KOPT-K1 (cell line): ENCODE data around the gene SOCS3.

Experiments used
- H3K27ac ChIP-seq: fragments of 200-600 bp; sonication (generic); 2 replicates; pipeline ENCODE4 v1.5.1; 2016; ENCODE audit warnings: antibody characterized with exemption, mild to moderate bottlenecking, low read depth, low read length; ENCODE audit not compliant: poor library complexity, severe bottlenecking
- H3K36me3 ChIP-seq: fragments of 200-600 bp; sonication (generic); 2 replicates; pipeline ENCODE4 v1.5.1; 2017; ENCODE audit warnings: antibody characterized with exemption, mild to moderate bottlenecking, low read length, moderate library complexity; ENCODE audit not compliant: insufficient read depth
- H3K9me3 ChIP-seq: fragments of 200-600 bp; sonication (generic); 2 replicates; pipeline ENCODE4 v1.5.1; 2017; ENCODE audit warnings: antibody characterized with exemption, low read length, mild to moderate bottlenecking; ENCODE audit not compliant: insufficient read depth, poor library complexity, severe bottlenecking

Gene SOCS3

DNA sequence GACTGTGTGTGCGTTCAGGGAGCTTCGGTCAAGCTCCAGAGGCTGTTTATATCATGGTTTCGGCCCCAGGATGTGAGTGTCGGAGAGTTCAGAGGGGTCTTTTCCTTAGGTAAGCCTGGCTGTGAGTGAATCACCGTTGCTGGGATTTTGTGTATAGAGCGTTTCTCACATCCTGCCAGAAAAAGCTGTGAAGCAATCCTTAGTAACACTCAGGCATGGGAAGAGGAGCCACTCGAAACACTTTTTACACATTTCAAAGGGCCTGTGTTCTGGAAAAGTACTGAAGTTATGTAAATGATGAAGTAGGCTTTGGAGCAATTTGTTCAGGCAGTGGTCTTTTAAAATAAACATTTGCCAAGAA, 19.2 kb upstream of the SOCS3 start:
- Histone ChIP-seq H3K27ac (peak overlapping the region; percentile 74), H3K36me3 (peaks cover 27% of the 10 kb centered on the region), H3K9me3 (no peaks in the 10 kb centered on the region)

DNA sequence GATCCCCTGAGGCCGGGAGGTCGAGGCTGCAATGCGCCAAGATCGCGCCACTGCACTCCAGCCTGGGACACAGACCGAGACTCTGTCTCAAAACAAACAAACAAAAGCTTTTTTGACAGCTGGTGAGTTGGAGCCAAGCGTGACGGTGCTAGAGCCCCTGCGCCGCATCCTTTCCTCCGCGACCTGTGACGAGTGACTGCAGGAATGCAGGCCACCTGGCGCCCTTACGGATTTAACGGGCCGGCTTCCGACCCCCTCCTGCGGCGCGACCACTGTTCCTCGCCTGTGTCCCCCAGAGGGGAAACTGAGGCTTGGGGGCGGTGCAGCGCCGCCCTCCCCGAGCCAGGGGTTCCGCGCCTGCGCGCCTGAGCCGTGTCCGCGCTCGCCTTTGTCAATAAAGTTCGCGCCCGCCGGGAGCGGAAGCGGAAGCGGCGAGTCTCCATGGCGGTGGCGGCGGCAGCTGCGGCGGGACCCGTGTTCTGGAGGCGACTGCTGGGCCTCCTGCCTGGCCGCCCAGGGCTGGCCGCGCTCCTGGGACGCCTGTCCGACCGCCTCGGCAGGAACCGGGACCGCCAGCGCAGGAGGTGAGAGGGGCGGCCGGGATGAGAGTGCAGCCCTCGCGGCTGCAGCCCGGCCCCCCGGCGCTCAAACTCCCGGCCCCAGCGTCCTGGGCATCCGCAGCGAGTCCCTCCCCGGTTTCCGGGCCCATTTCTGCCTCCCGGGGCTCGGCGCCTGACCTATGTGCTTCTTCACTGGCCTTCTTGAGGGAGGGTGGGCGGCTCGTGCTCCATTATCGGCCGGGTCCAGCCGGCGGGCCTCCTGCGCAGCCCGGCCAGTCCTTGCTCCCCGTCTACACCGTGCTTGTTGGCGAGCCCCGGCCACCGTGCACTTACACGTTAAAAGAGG, 18.6 kb upstream of the SOCS3 start, which contains the start of gene PGS1:
Gene PGS1, plus strand, starts transcription at position 425 of the 906 bp plus-strand sequence. Its CDS starts 17 bp downstream, at position 442.
- Histone ChIP-seq H3K36me3 (peaks cover 27% of the 10 kb centered on the region), H3K9me3 (no peaks in the 10 kb centered on the region), H3K27ac (peak within 1 kb of the TSS; percentile 74)

DNA sequence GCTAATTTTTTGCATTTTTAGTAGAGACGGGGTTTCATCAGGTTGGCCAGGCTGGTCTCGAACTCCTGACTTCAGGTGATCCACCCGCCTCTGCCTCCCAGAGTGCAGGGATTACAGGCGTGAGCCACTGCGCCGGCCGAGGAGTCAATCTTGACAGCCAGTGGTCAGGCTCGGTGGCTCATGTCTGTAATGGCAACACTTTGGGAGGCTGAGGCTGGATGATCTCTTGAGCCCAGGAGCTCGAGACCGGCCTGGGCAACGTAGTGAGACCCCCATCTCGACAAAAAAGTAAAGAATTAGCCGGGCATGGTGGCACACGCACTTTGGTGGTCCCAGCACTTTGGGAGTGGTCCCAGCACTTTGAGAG, 18.0 kb upstream of the SOCS3 start:
- Histone ChIP-seq H3K36me3 (peaks cover 22% of the 10 kb centered on the region), H3K27ac (peak overlapping the region; percentile 74)

DNA sequence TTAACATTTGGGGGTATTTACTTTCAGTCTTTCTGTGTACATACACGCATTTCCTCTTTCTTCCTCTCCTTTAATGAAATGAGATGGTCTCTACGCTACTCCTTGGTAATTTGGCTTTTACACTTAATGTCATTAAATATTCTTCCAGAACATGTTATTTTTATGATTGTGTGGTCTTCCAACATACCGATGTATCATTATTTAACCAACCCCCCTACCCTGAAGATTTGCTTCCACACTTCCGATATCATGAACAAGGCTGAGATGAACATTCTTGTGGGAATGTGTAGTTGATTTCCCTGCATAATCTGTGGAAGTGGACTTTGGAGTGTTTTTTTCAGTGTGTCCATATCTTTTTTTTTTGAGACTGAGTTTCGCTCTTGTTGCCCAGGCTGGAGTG, 16.3 kb upstream of the SOCS3 start:
- Histone ChIP-seq H3K27ac (no peak overlapping the region), H3K36me3 (peaks cover 8% of the 10 kb centered on the region), H3K9me3 (no peaks in the 10 kb centered on the region)

More for the DNA sequence above, 18.0 kb upstream of the SOCS3 start:
- no peaks in the 10 kb centered on the region for H3K9me3 ChIP-seq

DNA sequence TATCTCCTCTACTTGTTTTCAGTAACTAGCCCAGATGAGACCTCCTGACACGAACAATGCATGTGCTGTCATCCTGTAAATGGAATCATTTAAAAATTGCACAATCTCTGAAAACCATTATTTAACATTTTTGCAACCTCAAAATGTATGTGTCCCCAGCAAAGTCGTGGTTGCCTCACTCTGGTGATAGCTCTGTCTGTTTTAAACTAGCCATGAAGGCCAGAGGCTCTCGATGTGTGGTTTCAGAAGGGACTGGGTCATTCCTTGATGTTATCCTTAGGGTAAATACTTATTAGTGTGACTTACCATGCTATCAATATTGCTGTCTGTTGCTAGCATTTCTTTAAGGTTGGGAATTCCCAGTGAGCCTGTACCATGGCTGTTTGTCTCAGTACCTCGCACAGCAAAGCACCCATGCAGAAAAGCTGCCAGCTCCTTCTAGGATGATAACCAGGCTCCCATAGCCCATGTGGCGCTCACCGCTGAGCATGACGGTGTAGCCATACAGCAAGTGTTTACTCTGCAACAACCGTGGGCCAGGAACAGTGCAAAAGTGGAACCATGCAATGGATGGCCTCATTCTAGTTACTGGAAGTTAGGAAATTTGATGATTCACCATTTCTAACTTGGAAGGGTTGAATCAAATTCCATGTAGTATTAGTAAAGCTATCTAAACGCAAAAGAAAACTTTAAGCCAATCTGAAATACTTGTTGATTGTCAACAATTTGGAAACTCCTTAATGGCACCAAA, 15.7 kb upstream of the SOCS3 start:
- Histone ChIP-seq H3K36me3 (peaks cover 2% of the 10 kb centered on the region; the same call in 1 of the 2 replicates), H3K9me3 (no peaks in the 10 kb centered on the region), H3K27ac (no peak overlapping the region)

DNA sequence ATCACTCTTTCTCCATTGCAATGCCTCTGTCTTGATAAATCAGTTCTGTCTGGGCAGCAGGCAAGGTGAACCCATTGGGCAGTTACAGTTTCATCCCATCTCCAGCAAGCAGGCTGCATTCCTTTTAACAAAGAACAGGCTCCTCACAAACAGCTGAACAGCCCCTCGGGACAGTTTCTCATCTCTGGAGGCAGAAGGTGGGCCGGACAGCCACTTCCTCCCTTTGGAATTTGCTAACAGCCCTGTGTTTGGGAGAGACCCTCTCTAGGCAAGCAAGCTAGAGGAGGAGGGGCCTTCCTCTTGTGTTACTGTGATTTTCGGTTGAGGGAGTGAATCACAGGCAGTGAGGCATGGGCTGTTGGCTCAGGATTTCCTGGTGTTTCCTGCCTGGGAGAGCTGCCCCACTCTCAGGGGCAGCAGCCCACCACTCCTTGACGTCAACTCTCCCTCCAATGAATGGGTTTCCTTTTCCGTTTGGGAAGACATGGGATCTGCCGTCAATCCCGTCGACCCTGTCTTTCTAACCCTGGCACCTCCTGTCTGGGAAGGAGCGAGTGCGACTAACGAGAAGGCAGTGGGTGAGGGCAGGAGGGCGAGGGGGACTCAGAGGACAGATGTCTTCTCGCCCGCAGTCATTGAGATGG, 14.9 kb upstream of the SOCS3 start:
- H3K36me3 ChIP-seq = no peaks in the 10 kb centered on the region
- no peak overlapping the region for H3K27ac ChIP-seq
- H3K9me3 ChIP-seq = no peaks in the 10 kb centered on the region

DNA sequence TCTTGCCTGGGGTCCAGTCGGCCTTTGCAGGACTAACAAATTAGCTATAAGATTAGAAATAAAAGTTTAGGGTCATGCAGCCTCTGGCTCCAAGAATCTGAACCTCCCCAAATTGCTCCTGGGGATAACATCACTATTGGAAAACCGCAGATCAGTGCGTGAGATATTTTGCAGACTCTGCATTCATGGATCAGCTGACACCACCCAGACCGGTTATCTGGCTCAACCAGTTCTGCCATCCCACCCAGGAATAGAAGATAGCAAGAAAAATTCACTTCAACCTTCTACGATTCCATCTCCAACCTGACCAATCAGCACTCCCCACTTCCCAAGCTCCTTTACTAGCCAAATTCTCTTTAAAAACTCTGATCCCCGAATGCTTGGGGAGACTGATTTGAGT, 14.3 kb upstream of the SOCS3 start:
- no peak overlapping the region for H3K27ac ChIP-seq
- H3K9me3 ChIP-seq = no peaks in the 10 kb centered on the region
- H3K36me3 ChIP-seq = no peaks in the 10 kb centered on the region

DNA sequence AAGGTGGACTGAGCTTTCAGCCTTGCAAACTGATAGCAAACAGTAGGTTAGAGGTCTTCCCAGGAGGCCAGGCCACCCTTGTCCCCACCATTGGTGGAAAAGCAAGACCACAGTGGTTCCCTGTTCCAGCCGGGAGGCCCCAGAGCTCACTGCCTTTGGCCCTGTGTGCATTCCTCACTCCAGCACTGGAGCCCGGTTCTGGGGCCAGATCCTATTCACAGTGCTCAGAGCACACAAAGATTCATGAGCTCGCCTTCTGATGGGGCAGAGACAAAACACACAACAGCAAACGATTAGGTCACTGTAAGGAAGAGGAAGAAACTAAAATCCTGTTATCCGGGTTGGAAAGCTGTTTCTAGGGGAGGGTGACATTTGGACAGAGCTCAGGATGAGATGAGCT, 13.0 kb upstream of the SOCS3 start:
- H3K27ac ChIP-seq = no peak overlapping the region
- H3K9me3 ChIP-seq = no peaks in the 10 kb centered on the region
- no peaks in the 10 kb centered on the region for H3K36me3 ChIP-seq

DNA sequence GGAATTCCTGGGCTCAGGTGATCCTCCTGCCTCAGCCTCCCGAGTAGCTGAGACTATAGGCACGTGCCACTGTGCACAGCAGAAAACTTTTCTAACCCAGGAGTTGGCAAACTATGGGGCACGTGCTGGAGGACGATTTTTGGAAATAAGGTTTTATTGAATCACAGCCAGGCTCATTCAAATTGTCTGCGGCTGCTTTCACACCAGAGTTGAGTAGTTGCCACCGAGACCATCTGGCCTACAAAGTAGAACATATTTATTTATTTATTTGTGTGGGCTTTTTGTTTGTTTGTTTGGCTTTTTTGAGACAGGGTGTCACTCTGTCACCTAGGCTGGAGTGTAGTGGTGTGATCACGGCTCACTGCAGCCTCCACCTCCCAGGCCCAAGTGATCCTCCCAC, 11.2 kb upstream of the SOCS3 start:
- H3K9me3 ChIP-seq = no peaks in the 10 kb centered on the region
- H3K27ac ChIP-seq = no peak overlapping the region
- no peaks in the 10 kb centered on the region for H3K36me3 ChIP-seq

DNA sequence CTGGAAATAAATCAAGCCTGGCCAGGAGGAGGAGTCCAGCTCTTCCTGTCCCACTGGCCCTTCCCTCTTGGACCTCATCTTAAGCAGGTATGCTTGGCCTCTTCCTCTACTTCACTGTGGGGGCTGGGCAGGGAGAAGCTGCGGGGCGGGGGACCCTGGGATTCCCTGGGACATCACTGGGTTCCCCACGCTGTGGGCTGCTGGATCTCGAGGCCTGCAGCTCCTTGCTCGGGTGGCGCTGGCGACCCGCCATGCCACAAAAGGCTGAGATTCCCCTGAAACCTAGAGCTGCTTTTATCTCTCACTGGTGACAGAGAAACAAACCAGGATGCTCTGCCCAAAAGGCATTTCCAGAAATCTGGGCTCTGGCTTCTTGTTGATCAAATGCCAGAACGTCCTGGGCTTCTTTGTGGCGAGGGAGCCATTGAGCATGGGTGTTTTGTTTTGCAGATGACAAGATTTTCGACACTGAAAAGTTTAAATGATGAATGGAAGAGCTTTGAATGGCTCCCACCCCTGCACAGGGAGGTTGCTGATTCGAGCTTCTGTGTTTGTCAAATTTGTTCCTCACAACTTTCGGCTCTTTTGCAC, 10.0 kb upstream of the SOCS3 start:
- no peaks in the 10 kb centered on the region for H3K36me3 ChIP-seq
- no peak overlapping the region for H3K27ac ChIP-seq
- H3K9me3 ChIP-seq = no peaks in the 10 kb centered on the region

DNA sequence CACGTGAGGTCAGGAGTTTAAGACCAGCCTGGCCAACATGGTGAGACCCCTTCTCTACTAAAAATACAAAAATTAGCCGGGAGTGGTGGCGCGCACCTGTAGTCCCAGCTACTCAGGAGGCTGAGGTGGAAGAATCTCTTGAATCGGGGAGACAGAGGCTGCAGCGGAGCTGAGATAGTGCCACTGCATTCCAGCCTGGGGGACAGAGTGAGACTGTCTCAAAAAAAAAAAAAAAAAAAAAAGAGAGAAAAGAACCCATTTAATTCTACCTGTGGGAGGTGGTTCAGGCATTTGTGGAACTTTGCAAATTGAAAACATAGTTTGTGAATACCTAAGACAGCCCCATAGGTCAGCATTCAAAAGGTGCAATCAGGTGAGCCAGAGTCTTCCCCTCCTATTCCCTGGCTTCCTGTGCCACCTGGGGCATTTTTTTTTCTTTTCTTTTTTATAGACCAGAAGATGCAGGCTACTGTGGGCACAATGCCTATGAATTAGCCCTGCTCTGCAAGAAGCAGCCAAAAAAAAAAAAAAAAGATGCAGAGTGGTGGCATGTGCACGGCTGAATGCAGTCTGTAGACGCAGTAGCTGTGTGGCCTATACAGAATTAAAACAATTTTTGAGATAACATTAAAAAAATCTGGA, 9.1 kb upstream of the SOCS3 start:
- Histone ChIP-seq H3K36me3 (no peaks in the 10 kb centered on the region), H3K9me3 (no peaks in the 10 kb centered on the region), H3K27ac (no peak overlapping the region)

DNA sequence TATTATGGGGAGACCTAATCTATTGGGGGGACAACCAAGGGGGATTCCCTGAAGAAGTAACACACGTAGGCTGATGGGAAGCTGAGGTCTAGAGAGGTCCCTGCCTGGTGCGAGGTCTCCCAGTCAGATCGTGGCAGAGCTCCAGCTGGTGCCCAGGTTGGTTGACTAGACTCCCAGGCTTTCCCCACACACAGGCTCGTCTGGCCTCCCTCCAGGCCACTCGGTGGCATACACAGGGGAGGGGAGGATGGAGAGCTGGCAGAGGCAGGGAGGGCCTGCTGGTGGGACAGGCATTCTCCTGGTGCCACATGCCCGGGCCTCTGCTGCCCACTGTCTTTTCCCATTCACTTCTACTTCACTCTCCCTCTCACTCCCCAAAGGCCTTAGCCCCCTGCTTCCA, 8.5 kb upstream of the SOCS3 start:
- H3K36me3 ChIP-seq = no peaks in the 10 kb centered on the region
- no peak overlapping the region for H3K27ac ChIP-seq
- no peaks in the 10 kb centered on the region for H3K9me3 ChIP-seq

DNA sequence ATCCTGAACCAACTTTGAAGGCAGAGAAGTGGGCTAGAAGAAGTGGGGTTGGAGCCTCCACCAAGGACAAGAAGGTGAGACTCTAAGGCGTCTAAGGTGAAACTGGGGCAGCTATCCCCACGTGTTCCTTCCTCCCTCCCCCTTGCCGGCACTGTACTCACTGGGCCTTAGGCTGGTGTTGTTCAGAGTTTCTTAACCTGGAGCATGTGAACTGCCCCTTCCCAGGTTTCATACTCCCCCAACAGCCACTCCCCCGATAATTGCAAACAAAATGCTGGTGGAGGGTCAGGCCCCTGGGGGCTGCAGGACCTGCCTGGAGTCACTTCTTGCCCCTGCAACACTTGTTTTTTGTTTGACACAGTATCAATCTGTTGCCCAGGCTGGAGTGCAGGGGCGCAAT, 7.3 kb upstream of the SOCS3 start:
- H3K36me3 ChIP-seq = no peaks in the 10 kb centered on the region
- no peaks in the 10 kb centered on the region for H3K9me3 ChIP-seq
- H3K27ac ChIP-seq = no peak overlapping the region

DNA sequence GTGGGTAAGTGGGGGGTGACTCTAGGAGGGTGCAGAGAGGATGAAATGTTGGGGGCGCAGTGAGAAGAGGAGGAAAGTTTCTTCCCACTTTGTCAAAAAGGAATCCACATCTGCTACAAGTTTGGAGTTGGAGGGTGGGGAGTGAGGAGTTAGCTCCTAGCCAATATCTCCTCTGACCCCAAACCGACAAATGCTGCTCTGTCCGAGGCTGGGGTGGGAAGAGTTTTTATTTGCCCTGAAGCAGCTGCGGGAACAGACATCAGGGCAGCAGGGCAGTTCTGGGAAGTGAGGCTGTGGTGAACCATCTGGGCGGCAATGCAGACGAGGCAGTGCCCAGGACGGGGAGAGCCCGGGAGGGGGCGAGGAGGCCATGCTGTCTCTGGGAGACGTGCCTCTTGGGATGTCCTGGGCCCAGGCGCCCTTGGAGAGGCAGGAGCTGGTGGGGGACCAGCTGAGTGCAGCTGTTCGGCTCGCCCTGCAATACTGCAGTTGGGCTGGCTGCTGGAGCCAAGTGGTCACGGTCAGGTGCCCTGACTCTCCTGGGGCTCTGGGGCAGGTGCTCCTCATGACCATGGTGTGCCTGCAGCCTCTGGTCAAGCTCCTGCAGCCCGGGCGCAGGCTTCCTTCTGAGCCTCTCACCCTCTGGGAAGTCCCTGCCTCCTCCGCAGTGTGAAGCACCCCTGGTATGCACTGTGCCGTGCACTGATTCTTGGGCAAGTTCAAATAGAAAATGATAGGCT, 6.4 kb upstream of the SOCS3 start:
- Histone ChIP-seq H3K9me3 (no peaks in the 10 kb centered on the region), H3K36me3 (no peaks in the 10 kb centered on the region), H3K27ac (no peak overlapping the region)
